ENCODE data around the gene OOSP2. TPM values are rescaled to one million over a fixed set of nuclear protein-coding genes. Genes with fewer than 3 reads are reported as not detected.

OOSP2 gene, protein sequence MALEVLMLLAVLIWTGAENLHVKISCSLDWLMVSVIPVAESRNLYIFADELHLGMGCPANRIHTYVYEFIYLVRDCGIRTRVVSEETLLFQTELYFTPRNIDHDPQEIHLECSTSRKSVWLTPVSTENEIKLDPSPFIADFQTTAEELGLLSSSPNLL
- total RNA-seq (not detected), total RNA-seq (0 reads per million in 29 experiments)
- not detected for total RNA-seq (2013)

GRCh38 chr11:60040109-60040508 is at the start of gene OOSP2:
Gene OOSP2 (plus strand): TSS chr11:60040409. CDS start chr11:60040460, 51 bp downstream.
- H3K9me3 Mint-ChIP-seq, result no peaks in the 10 kb centered on the region
- no peak within 1 kb of the TSS for H3K27ac Mint-ChIP-seq
- CTCF ChIA-PET, result interaction anchor here in 1 of 2 donors (0.6 kb wide), 1 partner anchor 56 kb away, joined by 3 read pairs; no protein-coding TSS in a partner anchor
- no peak for ATAC-seq (replicated peaks in 1 of 4)
- Histone ChIP-seq H3K27me3 (replicated peaks in 1 of 2; ENCODE audit: control insufficient read depth in 2 of 2, extremely low read depth in 1 of 2, insufficient read depth in 2 of 2, low read length in 1 of 2) (no peaks in the 10 kb centered on the region), H3K4me1 (ENCODE audit: control insufficient read depth in 1 of 2, extremely low read depth in 1 of 2, insufficient read depth in 2 of 2, low read length in 2 of 2) (no peaks in the 10 kb centered on the region), H3K9me3 (no peaks in the 10 kb centered on the region), H3K36me3 (ENCODE audit: control insufficient read depth in 2 of 2, extremely low read depth in 1 of 2, insufficient read depth in 1 of 2, low read length in 1 of 2) (no peaks in the 10 kb centered on the region), H3K27ac (ENCODE audit: low read length) (no peak within 1 kb of the TSS), H3K4me3 (ENCODE audit: control insufficient read depth in 1 of 2, extremely low read depth in 1 of 2, low read length in 1 of 2) (no peak within 1 kb of the TSS)
- WGBS (ENCODE audit: insufficient coverage), result 81% methylated on average over 6 of the region's 8 CpGs
- DNase-seq, result no peak
- H3K36me3 Mint-ChIP-seq, result no peaks in the 10 kb centered on the region
- no peak within 1 kb of the TSS for H3K4me3 Mint-ChIP-seq
- no peaks in the 10 kb centered on the region for H3K4me1 Mint-ChIP-seq
- POLR2A ChIA-PET, result no interaction called here
- H3K27me3 Mint-ChIP-seq, result peaks cover 2 to 7% of the 10 kb centered on the region in 2 donors

DNA sequence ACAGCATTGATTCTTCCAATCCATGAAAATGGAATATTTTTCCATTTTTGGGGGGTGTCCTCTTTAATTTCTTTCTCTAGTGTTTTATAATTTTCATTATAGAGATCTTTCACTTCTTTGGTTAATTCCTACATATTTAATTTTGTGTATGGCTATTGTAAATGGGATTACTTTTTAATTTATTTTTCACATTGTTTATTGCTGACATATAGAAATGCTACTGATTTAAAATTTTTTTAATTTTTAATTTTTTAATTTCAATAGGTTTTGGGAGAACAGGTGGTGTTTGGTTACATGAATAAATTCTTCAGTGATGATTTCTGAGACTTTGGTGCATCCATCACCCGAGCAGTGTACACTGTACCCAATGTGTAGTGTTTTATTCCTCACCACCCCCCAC is 49.8 kb upstream of the OOSP2 start:
- ChIA-PET POLR2A (no interaction called here), CTCF (no interaction called here)
- no peaks in the 10 kb centered on the region for H3K4me1 ChIP-seq (ENCODE audit: control insufficient read depth in 1 of 2, extremely low read depth in 1 of 2, insufficient read depth in 2 of 2, low read length in 2 of 2)
- no peak overlapping the region for H3K4me3 ChIP-seq (ENCODE audit: control insufficient read depth in 1 of 2, extremely low read depth in 1 of 2, low read length in 1 of 2)
- H3K27ac ChIP-seq (ENCODE audit: low read length), result no peak overlapping the region
- H3K36me3 ChIP-seq (ENCODE audit: control insufficient read depth in 2 of 2, extremely low read depth in 1 of 2, insufficient read depth in 1 of 2, low read length in 1 of 2), result no peaks in the 10 kb centered on the region
- H3K9me3 ChIP-seq, result no peaks in the 10 kb centered on the region
- H3K9me3 Mint-ChIP-seq, result peaks cover 14 to 28% (median 27%) of the 10 kb centered on the region in 3 donors
- no peak overlapping the region for H3K27ac Mint-ChIP-seq
- no peaks in the 10 kb centered on the region for H3K36me3 Mint-ChIP-seq
- H3K27me3 Mint-ChIP-seq, result peaks cover 3 to 29% of the 10 kb centered on the region in 2 donors
- no CpG with 5 or more reads among the region's 1 CpG for WGBS (ENCODE audit: insufficient coverage)
- no peaks in the 10 kb centered on the region for H3K27me3 ChIP-seq (replicated peaks in 1 of 2; ENCODE audit: control insufficient read depth in 2 of 2, extremely low read depth in 1 of 2, insufficient read depth in 2 of 2, low read length in 1 of 2)
- no peaks in the 10 kb centered on the region for H3K4me1 Mint-ChIP-seq
- H3K4me3 Mint-ChIP-seq, result no peak overlapping the region
- no peak for ATAC-seq (replicated peaks in 1 of 4)
- DNase-seq, result no peak

DNA sequence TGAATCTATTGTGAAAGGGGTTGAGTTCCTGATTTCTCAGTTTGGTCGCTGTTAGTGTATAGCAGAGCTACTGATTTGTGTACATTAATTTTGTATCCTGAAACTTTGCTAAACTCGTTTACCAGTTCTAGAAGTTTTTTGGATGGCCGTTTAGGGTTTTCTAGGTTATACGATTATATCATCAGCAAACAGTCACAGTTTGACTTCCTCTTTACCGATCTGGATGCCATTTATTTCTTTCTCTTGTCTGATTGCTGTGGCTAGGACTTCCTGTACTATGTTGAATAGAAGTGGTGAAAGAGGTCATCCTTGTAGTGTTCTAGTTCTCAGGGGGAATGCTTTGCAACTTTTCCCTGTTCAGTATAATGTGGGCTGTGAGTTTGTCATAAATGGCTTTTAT is 47.8 kb upstream of the OOSP2 start:
- no peaks in the 10 kb centered on the region for H3K36me3 ChIP-seq (ENCODE audit: control insufficient read depth in 2 of 2, extremely low read depth in 1 of 2, insufficient read depth in 1 of 2, low read length in 1 of 2)
- no peak for ATAC-seq (replicated peaks in 1 of 4)
- ChIA-PET POLR2A (no interaction called here), CTCF (no interaction called here)
- peaks cover 14 to 28% (median 27%) of the 10 kb centered on the region in 3 donors for H3K9me3 Mint-ChIP-seq
- H3K9me3 ChIP-seq, result no peaks in the 10 kb centered on the region
- H3K27ac Mint-ChIP-seq, result no peak overlapping the region
- no peak overlapping the region for H3K27ac ChIP-seq (ENCODE audit: low read length)
- no peak overlapping the region for H3K4me3 Mint-ChIP-seq
- no peaks in the 10 kb centered on the region for H3K4me1 ChIP-seq (ENCODE audit: control insufficient read depth in 1 of 2, extremely low read depth in 1 of 2, insufficient read depth in 2 of 2, low read length in 2 of 2)
- no peak overlapping the region for H3K4me3 ChIP-seq (ENCODE audit: control insufficient read depth in 1 of 2, extremely low read depth in 1 of 2, low read length in 1 of 2)
- WGBS (ENCODE audit: insufficient coverage), result 40% methylated on average over 1 of the region's 5 CpGs
- peaks cover 3 to 29% of the 10 kb centered on the region in 2 donors for H3K27me3 Mint-ChIP-seq
- no peaks in the 10 kb centered on the region for H3K4me1 Mint-ChIP-seq
- H3K27me3 ChIP-seq (replicated peaks in 1 of 2; ENCODE audit: control insufficient read depth in 2 of 2, extremely low read depth in 1 of 2, insufficient read depth in 2 of 2, low read length in 1 of 2), result no peaks in the 10 kb centered on the region
- H3K36me3 Mint-ChIP-seq, result no peaks in the 10 kb centered on the region
- DNase-seq, result no peak

DNA sequence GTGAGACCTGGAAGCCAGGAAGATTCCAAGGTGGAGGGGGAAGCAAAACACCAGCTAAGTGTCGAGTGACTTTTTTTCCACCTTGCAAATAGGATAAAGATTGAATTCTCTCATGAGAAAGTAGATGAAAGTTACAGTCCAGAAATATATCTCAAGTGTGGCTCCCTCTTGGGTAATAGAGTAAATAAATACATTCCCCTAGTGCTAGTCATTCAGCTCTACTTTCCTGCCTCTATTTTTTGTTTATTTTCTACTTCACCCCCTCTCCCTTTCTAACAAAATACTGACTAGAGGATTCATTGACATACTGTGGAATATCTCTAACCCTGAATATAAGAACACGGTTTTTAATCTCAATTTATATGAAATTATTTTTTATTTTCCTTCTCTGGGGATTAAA is 42.4 kb upstream of the OOSP2 start:
- H3K27me3 ChIP-seq (replicated peaks in 1 of 2; ENCODE audit: control insufficient read depth in 2 of 2, extremely low read depth in 1 of 2, insufficient read depth in 2 of 2, low read length in 1 of 2), result no peaks in the 10 kb centered on the region
- CTCF ChIA-PET, result interaction anchor here in 1 of 2 donors (1.4 kb wide), 1 partner anchor 14 kb away, joined by 3 read pairs; no protein-coding TSS in a partner anchor
- Mint-ChIP-seq H3K4me1 (no peaks in the 10 kb centered on the region), H3K27me3 (peaks cover 4 to 27% of the 10 kb centered on the region in 2 donors), H3K27ac (no peak overlapping the region), H3K36me3 (no peaks in the 10 kb centered on the region), H3K9me3 (peaks cover 0 to 4% (median 0%) of the 10 kb centered on the region in 3 donors), H3K4me3 (no peak overlapping the region)
- no peak for ATAC-seq (replicated peaks in 1 of 4)
- H3K36me3 ChIP-seq (ENCODE audit: control insufficient read depth in 2 of 2, extremely low read depth in 1 of 2, insufficient read depth in 1 of 2, low read length in 1 of 2), result no peaks in the 10 kb centered on the region
- no peaks in the 10 kb centered on the region for H3K4me1 ChIP-seq (ENCODE audit: control insufficient read depth in 1 of 2, extremely low read depth in 1 of 2, insufficient read depth in 2 of 2, low read length in 2 of 2)
- POLR2A ChIA-PET, result no interaction called here
- H3K4me3 ChIP-seq (ENCODE audit: control insufficient read depth in 1 of 2, extremely low read depth in 1 of 2, low read length in 1 of 2), result no peak overlapping the region
- H3K27ac ChIP-seq (ENCODE audit: low read length), result no peak overlapping the region
- WGBS (ENCODE audit: insufficient coverage), result no CpG with 5 or more reads among the region's 2 CpGs
- DNase-seq, result no peak
- no peaks in the 10 kb centered on the region for H3K9me3 ChIP-seq

GRCh38 chr11:59999691-60000090 is 40.5 kb upstream of the OOSP2 start:
- H3K36me3 ChIP-seq (ENCODE audit: control insufficient read depth in 2 of 2, extremely low read depth in 1 of 2, insufficient read depth in 1 of 2, low read length in 1 of 2), result no peaks in the 10 kb centered on the region
- H3K27ac Mint-ChIP-seq, result no peak overlapping the region
- H3K27ac ChIP-seq (ENCODE audit: low read length), result no peak overlapping the region
- H3K9me3 Mint-ChIP-seq, result no peaks in the 10 kb centered on the region
- 69% methylated on average over 3 of the region's 4 CpGs for WGBS (ENCODE audit: insufficient coverage)
- no peak overlapping the region for H3K4me3 Mint-ChIP-seq
- ATAC-seq (replicated peaks in 1 of 4) (no peak), DNase-seq (no peak)
- CTCF ChIA-PET, result no interaction called here
- H3K4me1 Mint-ChIP-seq, result no peaks in the 10 kb centered on the region
- H3K4me3 ChIP-seq (ENCODE audit: control insufficient read depth in 1 of 2, extremely low read depth in 1 of 2, low read length in 1 of 2), result no peak overlapping the region
- peaks cover 5 to 22% of the 10 kb centered on the region in 2 donors for H3K27me3 Mint-ChIP-seq
- H3K9me3 ChIP-seq, result no peaks in the 10 kb centered on the region
- no peaks in the 10 kb centered on the region for H3K4me1 ChIP-seq (ENCODE audit: control insufficient read depth in 1 of 2, extremely low read depth in 1 of 2, insufficient read depth in 2 of 2, low read length in 2 of 2)
- H3K27me3 ChIP-seq (replicated peaks in 1 of 2; ENCODE audit: control insufficient read depth in 2 of 2, extremely low read depth in 1 of 2, insufficient read depth in 2 of 2, low read length in 1 of 2), result peaks cover 0 to 2% of the 10 kb centered on the region in 2 experiments
- H3K36me3 Mint-ChIP-seq, result no peaks in the 10 kb centered on the region
- POLR2A ChIA-PET, result no interaction called here

DNA sequence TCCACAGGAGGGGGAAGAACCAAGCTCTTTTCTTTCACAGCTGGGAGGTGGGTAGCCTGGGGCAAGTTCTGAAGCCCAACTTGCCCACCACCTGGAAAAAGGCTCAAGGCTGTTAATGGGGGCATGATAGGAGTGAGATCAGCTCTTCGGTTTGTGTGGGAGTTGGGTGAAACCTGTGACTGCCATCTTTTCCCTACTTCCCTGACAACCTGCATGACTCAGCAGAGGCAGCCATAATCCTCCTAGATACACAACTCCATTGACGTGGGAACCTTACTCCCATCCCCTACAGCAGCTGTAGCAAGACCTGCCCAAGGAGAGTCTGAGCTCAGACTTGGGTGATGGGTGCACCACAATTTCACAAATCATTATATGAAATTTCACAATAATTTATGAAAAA is 36.5 kb upstream of the OOSP2 start:
- ChIA-PET CTCF (no interaction called here), POLR2A (no interaction called here)
- WGBS (ENCODE audit: insufficient coverage), result no CpG with 5 or more reads among the region's 2 CpGs
- Histone ChIP-seq H3K9me3 (no peaks in the 10 kb centered on the region), H3K27ac (ENCODE audit: low read length) (no peak overlapping the region), H3K4me1 (ENCODE audit: control insufficient read depth in 1 of 2, extremely low read depth in 1 of 2, insufficient read depth in 2 of 2, low read length in 2 of 2) (no peaks in the 10 kb centered on the region), H3K36me3 (ENCODE audit: control insufficient read depth in 2 of 2, extremely low read depth in 1 of 2, insufficient read depth in 1 of 2, low read length in 1 of 2) (no peaks in the 10 kb centered on the region), H3K4me3 (ENCODE audit: control insufficient read depth in 1 of 2, extremely low read depth in 1 of 2, low read length in 1 of 2) (no peak overlapping the region), H3K27me3 (replicated peaks in 1 of 2; ENCODE audit: control insufficient read depth in 2 of 2, extremely low read depth in 1 of 2, insufficient read depth in 2 of 2, low read length in 1 of 2) (peaks cover 0 to 2% of the 10 kb centered on the region in 2 experiments)
- Mint-ChIP-seq H3K27ac (no peak overlapping the region), H3K4me1 (no peaks in the 10 kb centered on the region), H3K9me3 (no peaks in the 10 kb centered on the region), H3K36me3 (no peaks in the 10 kb centered on the region), H3K4me3 (no peak overlapping the region), H3K27me3 (peaks cover 9 to 29% of the 10 kb centered on the region in 2 donors)
- DNase-seq (no peak), ATAC-seq (replicated peaks in 1 of 4) (no peak)

GRCh38 chr11:60005360-60005759 is 34.8 kb upstream of the OOSP2 start:
- peaks cover 11 to 28% of the 10 kb centered on the region in 2 donors for H3K27me3 Mint-ChIP-seq
- no peaks in the 10 kb centered on the region for H3K36me3 Mint-ChIP-seq
- no peak for ATAC-seq (replicated peaks in 1 of 4)
- H3K27me3 ChIP-seq (replicated peaks in 1 of 2; ENCODE audit: control insufficient read depth in 2 of 2, extremely low read depth in 1 of 2, insufficient read depth in 2 of 2, low read length in 1 of 2), result peaks cover 0 to 2% of the 10 kb centered on the region in 2 experiments
- no peak overlapping the region for H3K27ac Mint-ChIP-seq
- DNase-seq, result no peak
- POLR2A ChIA-PET, result no interaction called here
- no peaks in the 10 kb centered on the region for H3K9me3 Mint-ChIP-seq
- H3K4me1 ChIP-seq (ENCODE audit: control insufficient read depth in 1 of 2, extremely low read depth in 1 of 2, insufficient read depth in 2 of 2, low read length in 2 of 2), result no peaks in the 10 kb centered on the region
- H3K9me3 ChIP-seq, result no peaks in the 10 kb centered on the region
- no peaks in the 10 kb centered on the region for H3K4me1 Mint-ChIP-seq
- H3K36me3 ChIP-seq (ENCODE audit: control insufficient read depth in 2 of 2, extremely low read depth in 1 of 2, insufficient read depth in 1 of 2, low read length in 1 of 2), result no peaks in the 10 kb centered on the region
- no peak overlapping the region for H3K4me3 Mint-ChIP-seq
- H3K4me3 ChIP-seq (ENCODE audit: control insufficient read depth in 1 of 2, extremely low read depth in 1 of 2, low read length in 1 of 2), result no peak overlapping the region
- WGBS (ENCODE audit: insufficient coverage), result no CpG with 5 or more reads among the region's 1 CpG
- H3K27ac ChIP-seq (ENCODE audit: low read length), result no peak overlapping the region
- CTCF ChIA-PET, result no interaction called here
